ENCODE results near the gene DYNC1H1. TPM values are rescaled to one million over a fixed set of nuclear protein-coding genes. Genes with fewer than 3 reads are reported as not detected.

Gene DYNC1H1
- total and polyA plus RNA-seq, 2 experiments from 2014 or later = 141 to 405 TPM

DNA sequence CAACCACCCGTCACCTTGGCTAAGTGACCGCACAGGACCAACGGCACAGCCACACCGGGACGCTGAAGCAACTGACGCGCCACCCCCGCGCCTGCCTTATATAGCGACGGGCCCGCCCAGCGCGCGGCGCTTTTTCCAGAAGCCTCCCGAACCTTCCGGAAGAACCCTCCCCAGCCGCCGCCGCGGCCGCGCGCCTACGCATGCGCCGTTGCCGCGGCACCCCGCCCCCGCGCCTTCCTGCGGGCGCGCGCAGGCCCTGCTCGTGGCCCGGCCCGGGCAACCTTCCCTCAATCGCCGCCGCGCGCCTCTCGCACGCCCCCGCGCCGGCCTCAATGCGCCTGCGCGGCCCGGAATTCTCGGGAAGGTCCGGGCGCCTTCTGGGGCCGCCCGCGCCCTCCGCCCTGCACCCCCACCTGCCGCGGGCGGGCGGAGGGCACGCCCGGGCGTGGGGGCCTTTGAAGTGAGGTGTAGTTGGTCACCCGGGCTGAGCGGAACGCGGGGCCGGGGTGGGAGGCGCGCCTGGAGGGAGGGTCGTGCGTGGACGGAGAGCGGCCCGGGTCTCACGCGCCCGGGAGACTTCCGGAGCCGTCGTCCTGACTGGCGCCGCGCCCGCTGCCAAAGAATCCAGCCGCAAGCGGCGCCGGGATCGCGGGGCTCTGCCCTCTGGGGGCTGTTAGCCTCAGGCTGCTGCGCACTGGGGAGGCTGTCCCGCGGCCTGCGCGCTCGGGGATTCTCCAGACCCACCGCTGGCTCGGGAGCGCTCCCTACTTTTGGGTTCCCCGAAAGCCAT, 122.8 kb downstream of the DYNC1H1 start, which contains the start of gene HSP90AA1:
HSP90AA1 (minus strand) TSS at position 73 of the 790 bp plus-strand sequence. CDS start 666 bp downstream, outside the sequence.
- no peaks in the 10 kb centered on the region for H3K27me3 ChIP-seq
- no peaks in the 10 kb centered on the region for H3K9me2 ChIP-seq (replicated peaks; ENCODE audit: insufficient read depth)
- H3K4me2 ChIP-seq = peak within 1 kb of the TSS; percentile 85
- H3K4me3 ChIP-seq = peak within 1 kb of the TSS; percentile 79
- H3K79me2 ChIP-seq = peaks cover 39% of the 10 kb centered on the region
- peak within 1 kb of the TSS; percentile 99 for H3K27ac ChIP-seq
- peak within 1 kb of the TSS; percentile 86 for H2AFZ ChIP-seq
- WGBS (ENCODE audit: low lambda C conversion rate, missing lambda C conversion rate) = 1% methylated on average over 72 of the region's 106 CpGs
- H4K20me1 ChIP-seq (ENCODE audit: insufficient read depth, poor library complexity, severe bottlenecking) = peaks cover 39% of the 10 kb centered on the region
- H3K36me3 ChIP-seq (replicated peaks; ENCODE audit: insufficient read depth, low read depth) = no peaks in the 10 kb centered on the region
- peaks cover 29% of the 10 kb centered on the region for H3K4me1 ChIP-seq (ENCODE audit: insufficient read depth)
- TF ChIP-seq, protein P1, sequence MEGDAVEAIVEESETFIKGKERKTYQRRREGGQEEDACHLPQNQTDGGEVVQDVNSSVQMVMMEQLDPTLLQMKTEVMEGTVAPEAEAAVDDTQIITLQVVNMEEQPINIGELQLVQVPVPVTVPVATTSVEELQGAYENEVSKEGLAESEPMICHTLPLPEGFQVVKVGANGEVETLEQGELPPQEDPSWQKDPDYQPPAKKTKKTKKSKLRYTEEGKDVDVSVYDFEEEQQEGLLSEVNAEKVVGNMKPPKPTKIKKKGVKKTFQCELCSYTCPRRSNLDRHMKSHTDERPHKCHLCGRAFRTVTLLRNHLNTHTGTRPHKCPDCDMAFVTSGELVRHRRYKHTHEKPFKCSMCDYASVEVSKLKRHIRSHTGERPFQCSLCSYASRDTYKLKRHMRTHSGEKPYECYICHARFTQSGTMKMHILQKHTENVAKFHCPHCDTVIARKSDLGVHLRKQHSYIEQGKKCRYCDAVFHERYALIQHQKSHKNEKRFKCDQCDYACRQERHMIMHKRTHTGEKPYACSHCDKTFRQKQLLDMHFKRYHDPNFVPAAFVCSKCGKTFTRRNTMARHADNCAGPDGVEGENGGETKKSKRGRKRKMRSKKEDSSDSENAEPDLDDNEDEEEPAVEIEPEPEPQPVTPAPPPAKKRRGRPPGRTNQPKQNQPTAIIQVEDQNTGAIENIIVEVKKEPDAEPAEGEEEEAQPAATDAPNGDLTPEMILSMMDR (IDR thresholded peaks at IDR 0.05; ENCODE audit: poor library complexity) = peak; percentile 12
- TF ChIP-seq EZH2phosphoT487 (IDR thresholded peaks at IDR 0.05; ENCODE audit: low read depth, severe bottlenecking, unreplicated experiment) (no peak), EZH2 (IDR thresholded peaks at IDR 0.05; ENCODE audit: borderline replicate concordance) (no peak)
- no peaks in the 10 kb centered on the region for H3K9me3 ChIP-seq (ENCODE audit: low read depth)
- peak; percentile 97 for DNase-seq (ENCODE audit: low spot score)

DNA sequence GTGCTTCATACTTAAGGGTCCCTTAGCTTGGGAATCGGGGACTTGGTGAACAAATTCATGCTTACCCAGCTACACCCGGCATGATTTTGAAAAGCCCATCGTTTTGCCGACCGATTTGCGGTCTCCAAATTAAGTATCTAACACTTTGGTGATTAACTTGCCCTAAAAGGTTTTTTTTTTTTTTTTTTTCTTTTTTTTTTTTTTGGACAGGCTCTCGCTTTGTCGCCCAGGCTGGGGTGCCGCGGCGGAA, 123.3 kb downstream of the DYNC1H1 start:
- peak overlapping the region; percentile 86 for H2AFZ ChIP-seq
- peak overlapping the region; percentile 79 for H3K4me3 ChIP-seq
- no peak for TF ChIP-seq EZH2 (IDR thresholded peaks at IDR 0.05; ENCODE audit: borderline replicate concordance)
- TF ChIP-seq, protein P1 (IDR thresholded peaks at IDR 0.05; ENCODE audit: poor library complexity) = no peak
- no peak for TF ChIP-seq EZH2phosphoT487 (IDR thresholded peaks at IDR 0.05; ENCODE audit: low read depth, severe bottlenecking, unreplicated experiment)
- H3K9me3 ChIP-seq (ENCODE audit: low read depth) = no peaks in the 10 kb centered on the region
- 21% methylated on average over 11 of the region's 11 CpGs for WGBS (ENCODE audit: low lambda C conversion rate, missing lambda C conversion rate)
- H3K4me2 ChIP-seq = peak overlapping the region; percentile 85
- peaks cover 35% of the 10 kb centered on the region for H4K20me1 ChIP-seq (ENCODE audit: insufficient read depth, poor library complexity, severe bottlenecking)
- H3K79me2 ChIP-seq = peaks cover 34% of the 10 kb centered on the region
- peak overlapping the region; percentile 99 for H3K27ac ChIP-seq
- peaks cover 29% of the 10 kb centered on the region for H3K4me1 ChIP-seq (ENCODE audit: insufficient read depth)
- H3K27me3 ChIP-seq = no peaks in the 10 kb centered on the region
- H3K9me2 ChIP-seq (replicated peaks; ENCODE audit: insufficient read depth) = no peaks in the 10 kb centered on the region
- DNase-seq (ENCODE audit: low spot score) = no peak
- H3K36me3 ChIP-seq (replicated peaks; ENCODE audit: insufficient read depth, low read depth) = no peaks in the 10 kb centered on the region

DNA sequence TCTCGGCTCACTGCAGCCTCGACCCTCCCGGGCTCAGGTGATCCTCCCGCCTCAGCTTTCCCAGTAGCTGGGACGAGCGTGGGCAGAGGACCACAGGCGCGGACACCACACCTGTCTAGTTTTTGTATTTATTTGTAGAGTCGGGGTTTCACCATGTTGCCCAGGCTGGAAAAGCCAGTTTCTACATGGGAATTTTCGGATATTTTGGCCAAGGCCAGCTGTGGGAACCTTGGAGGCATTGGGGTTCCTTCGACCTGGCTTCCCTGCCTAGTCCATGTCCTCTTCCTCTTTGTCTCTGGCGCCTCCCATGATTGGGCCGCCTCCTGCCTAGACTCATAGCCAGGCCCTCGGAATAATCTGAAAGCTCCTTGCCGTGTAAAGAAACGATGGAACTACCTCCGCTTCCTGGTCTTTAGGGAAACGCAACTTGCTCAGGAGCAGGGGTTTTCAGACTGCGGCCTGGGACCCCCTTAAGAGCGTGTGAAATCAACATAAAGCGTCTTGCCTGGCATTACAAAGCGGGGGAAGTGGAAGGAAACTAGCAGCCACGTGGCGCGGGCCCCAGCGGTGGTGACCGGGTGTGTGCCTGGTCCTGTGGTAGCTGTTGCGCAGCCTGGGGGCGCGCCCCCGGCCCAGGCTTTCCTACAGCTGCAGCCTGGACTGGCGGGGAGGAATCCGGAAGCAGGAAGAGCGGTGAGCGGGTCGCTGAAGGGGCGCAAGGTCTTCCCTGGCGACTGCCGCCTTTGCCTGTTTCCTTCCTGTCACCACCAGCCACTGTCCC, 123.8 kb downstream of the DYNC1H1 start:
- Histone ChIP-seq H3K36me3 (replicated peaks; ENCODE audit: insufficient read depth, low read depth) (no peaks in the 10 kb centered on the region), H3K27ac (peak overlapping the region; percentile 99), H3K4me1 (ENCODE audit: insufficient read depth) (peaks cover 29% of the 10 kb centered on the region), H4K20me1 (ENCODE audit: insufficient read depth, poor library complexity, severe bottlenecking) (peaks cover 30% of the 10 kb centered on the region), H3K4me2 (peak overlapping the region; percentile 85), H3K9me3 (ENCODE audit: low read depth) (no peaks in the 10 kb centered on the region), H3K9me2 (replicated peaks; ENCODE audit: insufficient read depth) (no peaks in the 10 kb centered on the region), H2AFZ (peak overlapping the region; percentile 86), H3K27me3 (no peaks in the 10 kb centered on the region), H3K4me3 (peak overlapping the region; percentile 79), H3K79me2 (peaks cover 31% of the 10 kb centered on the region)
- DNase-seq (ENCODE audit: low spot score) = peak; percentile 41
- WGBS (ENCODE audit: low lambda C conversion rate, missing lambda C conversion rate) = 44% methylated on average over 39 of the region's 39 CpGs
- no peak for TF ChIP-seq EZH2phosphoT487 (IDR thresholded peaks at IDR 0.05; ENCODE audit: low read depth, severe bottlenecking, unreplicated experiment)
- TF ChIP-seq EZH2 (IDR thresholded peaks at IDR 0.05; ENCODE audit: borderline replicate concordance) = no peak
- TF ChIP-seq, protein P1 (IDR thresholded peaks at IDR 0.05; ENCODE audit: poor library complexity) = no peak

Data from hepatocyte (in vitro differentiated cells).